Lung (tissue), 12 donors: Measurements from ENCODE around the gene ZNF276. TPM values are rescaled to one million over a fixed set of nuclear protein-coding genes. Genes with fewer than 3 reads are reported as not detected.
A peak's percentile ranks its signal among the peaks of the same experiment; 100 is the strongest.

Experiments
- ATAC-seq: fragments of 200-7000 bp; cut with Tn5 transposase; one replicate; pipeline ENCODE4 v1.9.1; 2020; ENCODE audit warnings: moderate number of reproducible peaks; ENCODE audit not compliant: insufficient read depth, low FRiP score
- DNase-seq, 3 donors: peaks; one replicate each; pipeline ENCODE4 v3.0.0-alpha.2; 2013 to 2017
- H3K27ac ChIP-seq, 2 donors: one replicate each; pipeline ENCODE4 v1.5.1; 2013; ENCODE audit warnings: mild to moderate bottlenecking in 2 of 2, moderate library complexity in 2 of 2, control low read depth in 1 of 2, inconsistent platforms in 1 of 2, low read depth in 1 of 2, low read length in 1 of 2
- H3K27me3 ChIP-seq, 3 donors: one replicate each; pipeline ENCODE4 v1.5.1; 2013; ENCODE audit warnings: low read length in 2 of 3; ENCODE audit not compliant: control insufficient read depth in 3 of 3, insufficient read depth in 3 of 3
- H3K36me3 ChIP-seq, 4 donors: one replicate each; pipeline ENCODE4 v1.5.1; 2013; ENCODE audit warnings: low read length in 4 of 4, mild to moderate bottlenecking in 1 of 4, moderate library complexity in 1 of 4; ENCODE audit not compliant: control insufficient read depth in 4 of 4, insufficient read depth in 4 of 4
- H3K4me1 ChIP-seq, 5 donors: one replicate each; pipeline ENCODE4 v1.5.1; 2013; ENCODE audit warnings: low read length in 5 of 5, mild to moderate bottlenecking in 2 of 5, moderate library complexity in 1 of 5; ENCODE audit not compliant: control insufficient read depth in 5 of 5, insufficient read depth in 5 of 5
- H3K4me3 ChIP-seq: one replicate; pipeline ENCODE4 v1.5.1; 2013; ENCODE audit warnings: mild to moderate bottlenecking, control low read depth, moderate library complexity
- H3K9ac ChIP-seq, 2 donors: one replicate each; pipeline ENCODE4 v1.5.1; 2013; ENCODE audit warnings: low read length in 2 of 2, control low read depth in 1 of 2; ENCODE audit not compliant: insufficient read depth in 1 of 2
- H3K9me3 ChIP-seq, 4 donors: one replicate each; pipeline ENCODE4 v1.5.1; 2013; ENCODE audit warnings: low read length in 3 of 4, mild to moderate bottlenecking in 1 of 4, moderate library complexity in 1 of 4; ENCODE audit not compliant: control insufficient read depth in 4 of 4, insufficient read depth in 3 of 4
- WGBS, 2 donors: extraction: QIAGEN DNeasy Blood & Tissue Kit; methylation state at CpG; one replicate each; pipeline ENCODE4 v1.1.7; 2013; 5-methylcytosine and 5-hydroxymethylcytosine counted together
- polyA plus RNA-seq, 2 donors: library from polyadenylated mRNA; stranded (reverse); fragments of 200-250 nt; gene quantifications; one replicate each; pipeline ENCODE4 v1.2.1, GENCODE V29; 2013
- total RNA-seq, 2 donors: library from RNA; depleted of rRNA in 1 of 2; stranded (reverse); fragments of >200 nt in 1 of 2; gene quantifications; one replicate each; pipeline ENCODE4 v1.2.1, GENCODE V29; 2014 to 2021
- TF ChIP-seq, protein P1 (sequence below): IDR thresholded peaks from 2 replicates; pipeline ENCODE4 v1.5.1; 2012; ENCODE audit warnings: mild to moderate bottlenecking; ENCODE audit errors: control extremely low read depth, extremely low read depth
- donor health status: control.
- donor health status: control.
- donor health status: Bipolar disorder and iron deficiency.
- donor health status: healthy.
- donor health status: DM: yes; HTN: yes; CAD: no.

Gene ZNF276
- total and polyA plus RNA-seq, 4 donors: 21.8 to 34.9 (median 25.0) TPM

GRCh38 chr16:89710709-89711564 is 10.4 kb upstream of the ZNF276 start:
- ATAC-seq: no peak
- Histone ChIP-seq H3K9ac (no peak overlapping the region), H3K27ac (no peak overlapping the region), H3K27me3 (no peaks in the 10 kb centered on the region), H3K4me3 (no peak overlapping the region), H3K36me3 (no peaks in the 10 kb centered on the region), H3K4me1 (peaks cover 0 to 7% (median 5%) of the 10 kb centered on the region in 5 donors), H3K9me3 (no peaks in the 10 kb centered on the region)
- WGBS, 2 donors: 76 to 87% methylated on average over 54 to 63 of the region's 63 CpGs
- DNase-seq: no peak
- TF ChIP-seq, protein P1, sequence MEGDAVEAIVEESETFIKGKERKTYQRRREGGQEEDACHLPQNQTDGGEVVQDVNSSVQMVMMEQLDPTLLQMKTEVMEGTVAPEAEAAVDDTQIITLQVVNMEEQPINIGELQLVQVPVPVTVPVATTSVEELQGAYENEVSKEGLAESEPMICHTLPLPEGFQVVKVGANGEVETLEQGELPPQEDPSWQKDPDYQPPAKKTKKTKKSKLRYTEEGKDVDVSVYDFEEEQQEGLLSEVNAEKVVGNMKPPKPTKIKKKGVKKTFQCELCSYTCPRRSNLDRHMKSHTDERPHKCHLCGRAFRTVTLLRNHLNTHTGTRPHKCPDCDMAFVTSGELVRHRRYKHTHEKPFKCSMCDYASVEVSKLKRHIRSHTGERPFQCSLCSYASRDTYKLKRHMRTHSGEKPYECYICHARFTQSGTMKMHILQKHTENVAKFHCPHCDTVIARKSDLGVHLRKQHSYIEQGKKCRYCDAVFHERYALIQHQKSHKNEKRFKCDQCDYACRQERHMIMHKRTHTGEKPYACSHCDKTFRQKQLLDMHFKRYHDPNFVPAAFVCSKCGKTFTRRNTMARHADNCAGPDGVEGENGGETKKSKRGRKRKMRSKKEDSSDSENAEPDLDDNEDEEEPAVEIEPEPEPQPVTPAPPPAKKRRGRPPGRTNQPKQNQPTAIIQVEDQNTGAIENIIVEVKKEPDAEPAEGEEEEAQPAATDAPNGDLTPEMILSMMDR: no peak

DNA sequence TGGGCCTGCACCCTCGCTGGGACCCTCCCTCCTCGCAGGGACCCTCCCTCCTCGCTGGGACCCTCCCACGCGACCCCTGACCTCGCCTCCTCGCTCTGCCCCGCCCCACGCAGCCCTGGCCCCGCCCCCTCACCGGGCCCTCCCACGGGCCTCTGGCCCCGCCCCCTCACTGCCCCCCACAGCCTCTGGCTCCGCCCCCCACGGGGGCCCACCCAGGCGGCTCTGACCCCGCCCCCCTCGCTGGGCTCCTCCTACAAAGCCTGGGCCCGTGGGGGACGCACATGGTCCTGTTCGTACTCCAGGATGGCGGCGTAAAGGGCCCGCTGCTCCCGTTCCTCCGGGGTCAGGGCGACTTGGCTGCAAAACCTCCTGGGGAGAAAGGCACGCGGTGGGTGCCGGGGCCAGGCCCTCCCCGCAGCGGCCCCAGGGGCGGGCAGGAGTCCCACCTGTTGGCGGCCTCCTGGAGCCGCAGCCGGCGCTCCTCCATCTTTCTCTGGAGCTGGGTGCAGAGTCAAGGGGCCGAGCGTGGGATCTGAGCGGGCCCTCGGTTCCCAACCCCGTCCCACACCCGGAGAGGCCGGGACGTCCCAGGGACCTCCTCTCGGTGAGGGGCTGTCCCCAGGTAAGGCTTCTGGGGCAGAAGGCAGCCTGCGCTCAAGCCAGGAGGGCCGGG is 9.6 kb upstream of the ZNF276 start:
- Histone ChIP-seq H3K4me1 (peaks cover 0 to 7% (median 5%) of the 10 kb centered on the region in 5 donors), H3K9me3 (no peaks in the 10 kb centered on the region), H3K9ac (no peak overlapping the region), H3K36me3 (peaks cover 0 to 1% (median 0%) of the 10 kb centered on the region in 4 donors), H3K27ac (no peak overlapping the region), H3K27me3 (no peaks in the 10 kb centered on the region), H3K4me3 (no peak overlapping the region)
- DNase-seq (peak; percentile 28 to 74 (median 37)), ATAC-seq (peak; percentile 82)
- 2 to 5% methylated on average over 39 to 48 of the region's 48 CpGs for WGBS, 2 donors
- TF ChIP-seq, protein P1: no peak

DNA sequence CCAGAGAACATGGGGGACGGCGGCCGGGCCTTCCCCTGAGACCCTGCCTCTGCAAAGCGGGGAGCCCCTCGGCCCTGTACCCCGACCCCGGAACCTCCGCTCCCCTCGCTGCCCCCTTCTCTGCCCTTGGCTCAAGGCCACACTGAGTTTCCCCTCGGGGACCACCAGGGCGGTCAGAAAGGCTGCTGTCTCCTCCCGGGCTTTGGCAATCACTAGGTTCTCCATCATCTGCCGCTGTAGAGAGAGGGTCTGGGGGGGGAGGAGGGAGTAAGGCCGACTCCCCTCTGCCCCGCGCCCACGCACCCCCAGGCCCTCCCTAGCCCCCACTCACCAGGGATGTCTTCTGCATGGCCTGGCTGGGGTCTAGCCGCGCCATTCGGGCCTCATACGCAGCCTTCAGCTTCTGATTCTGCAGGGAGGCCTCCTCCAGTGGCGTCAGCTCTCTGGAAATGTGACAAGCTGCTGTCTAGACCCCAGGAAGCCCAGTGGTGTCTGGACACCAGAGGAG is 9.0 kb upstream of the ZNF276 start:
- DNase-seq (peak in 2 of 3 donors; percentile 27 to 49), ATAC-seq (no peak)
- WGBS, 2 donors: 10 to 13% methylated on average over 16 to 22 of the region's 22 CpGs

More for the DNA sequence above, 9.0 kb upstream of the ZNF276 start:
- Histone ChIP-seq H3K36me3 (peaks cover 0 to 1% (median 0%) of the 10 kb centered on the region in 4 donors), H3K4me3 (no peak overlapping the region), H3K4me1 (peaks cover 0 to 7% (median 5%) of the 10 kb centered on the region in 5 donors), H3K9ac (no peak overlapping the region), H3K9me3 (no peaks in the 10 kb centered on the region), H3K27me3 (no peaks in the 10 kb centered on the region), H3K27ac (no peak overlapping the region)
- TF ChIP-seq, protein P1: no peak
